ENCODE data around the gene ADIPOR2. TPM values are rescaled to one million over a fixed set of nuclear protein-coding genes. Genes with fewer than 3 reads are reported as not detected.

The ADIPOR2 gene
- total RNA-seq, 5 donors from 2014 or later (not counting 1 experiment from before 2014, with no cell fraction given): 21.7 to 35.0 (median 33.4) TPM

Other genes with a start within 250 kb of the ADIPOR2 start
- gene FBXL14, start 96.5 kb upstream of the ADIPOR2 start, total RNA-seq: 10 to 100 TPM; 27.3 to 48.7 (median 42.5) TPM
- under 1 TPM in 1 of 5 donors, not detected in 4; 0.20 TPM for gene WNT5B, start 61.8 kb upstream of the ADIPOR2 start, total RNA-seq
- not detected for gene LRTM2, start 129.5 kb downstream of the ADIPOR2 start, total RNA-seq
- 10 to 100 TPM; 10.2 to 14.8 (median 12.1) TPM for gene CACNA2D4, start 227.6 kb downstream of the ADIPOR2 start, total RNA-seq